IMR-90 (cell line): ENCODE data around the gene EYS. TPM values are rescaled to one million over a fixed set of nuclear protein-coding genes. Genes with fewer than 3 reads are reported as not detected.

ENCODE experiments used
- ATAC-seq: fragments of 200-7000 bp; cut with Tn5 transposase; 2 replicates; pipeline ENCODE4 v1.9.1; 2020; ENCODE audit warnings: low read depth, mild to moderate bottlenecking, moderate library complexity
- BruUV-seq: library from RNA; stranded (reverse); fragments of 400-500 nt; replicated peaks from 2 replicates; lab custom pipeline; 2021; lab: Mats Ljungman, UMichigan
- CTCF ChIA-PET: fragments of 300-600 bp; formaldehyde crosslinking; extraction: SDS; loops from one replicate; lab custom pipeline; 2021; ENCODE audit warnings: antibody characterized with exemption; lab: Yijun Ruan, JAX
- POLR2A ChIA-PET: fragments of 300-600 bp; sonication (Branson Sonifier 250); formaldehyde crosslinking; loops from one replicate; lab custom pipeline; 2022; ENCODE audit warnings: antibody characterized with exemption; ENCODE audit not compliant: unreplicated experiment; lab: Charles Lee
- DNase-seq: peaks from one replicate; pipeline ENCODE4 v3.0.0; 2013
- H2AFZ ChIP-seq: replicated peaks from 2 replicates; pipeline ENCODE3; 2013; ENCODE audit warnings: low read length, mild to moderate bottlenecking; ENCODE audit not compliant: poor library complexity
- H2AK5ac ChIP-seq: 2 replicates; pipeline ENCODE4 v1.6.1; 2013; ENCODE audit warnings: low read depth, low read length, inconsistent platforms
- H2AK9ac ChIP-seq: replicated peaks from 2 replicates; pipeline ENCODE3; 2013; ENCODE audit warnings: mild to moderate bottlenecking, low read depth, low read length, moderate library complexity; ENCODE audit not compliant: poor library complexity
- H2BK120ac ChIP-seq: 2 replicates; pipeline ENCODE4 v1.6.1; 2013; ENCODE audit warnings: low read depth, low read length, inconsistent platforms
- H2BK15ac ChIP-seq: 3 replicates; pipeline ENCODE4 v1.6.1; 2013; ENCODE audit warnings: low read depth, low read length, inconsistent platforms
- H2BK20ac ChIP-seq: 2 replicates; pipeline ENCODE4 v1.6.1; 2013; ENCODE audit warnings: low read depth, mild to moderate bottlenecking, inconsistent platforms, low read length, moderate library complexity
- H2BK5ac ChIP-seq: 2 replicates; pipeline ENCODE4 v1.6.1; 2013; ENCODE audit warnings: mild to moderate bottlenecking, low read depth, low read length, inconsistent platforms; ENCODE audit not compliant: poor library complexity, severe bottlenecking
- H3K14ac ChIP-seq: replicated peaks from 2 replicates; pipeline ENCODE4 v1.6.1; 2013; ENCODE audit warnings: low read depth, low read length, inconsistent platforms
- H3K18ac ChIP-seq: 2 replicates; pipeline ENCODE4 v1.6.1; 2013; ENCODE audit warnings: low read depth, low read length, control low read depth
- H3K23ac ChIP-seq: 2 replicates; pipeline ENCODE4 v1.6.1; 2013; ENCODE audit warnings: low read depth, low read length, inconsistent platforms
- H3K27ac ChIP-seq: 2 replicates; pipeline ENCODE4 v1.5.1; 2013; ENCODE audit warnings: mild to moderate bottlenecking, control low read depth, low read length; ENCODE audit not compliant: insufficient read depth
- H3K27me3 ChIP-seq: 2 replicates; pipeline ENCODE4 v1.6.1; 2013; ENCODE audit warnings: low read length; ENCODE audit not compliant: control insufficient read depth, insufficient read depth
- H3K36me3 ChIP-seq: 2 replicates; pipeline ENCODE4 v1.6.1; 2013; ENCODE audit warnings: low read length, mixed read lengths; ENCODE audit not compliant: control insufficient read depth, insufficient read depth
- H3K4ac ChIP-seq: 2 replicates; pipeline ENCODE4 v1.6.1; 2013; ENCODE audit warnings: low read depth, low read length, inconsistent platforms
- H3K4me1 ChIP-seq: 2 replicates; pipeline ENCODE4 v1.6.1; 2013; ENCODE audit warnings: low read length, mixed read lengths; ENCODE audit not compliant: control insufficient read depth, insufficient read depth
- H3K4me2 ChIP-seq: 2 replicates; pipeline ENCODE4 v1.6.1; 2013; ENCODE audit warnings: low read depth, mild to moderate bottlenecking, control low read depth, low read length, moderate library complexity
- H3K4me3 ChIP-seq: 2 replicates; pipeline ENCODE4 v1.5.1; 2013; ENCODE audit warnings: low read depth, mild to moderate bottlenecking, control low read depth, low read length, moderate library complexity; ENCODE audit not compliant: insufficient read depth
- H3K56ac ChIP-seq: 2 replicates; pipeline ENCODE4 v1.6.1; 2013; ENCODE audit warnings: low read length, inconsistent platforms; ENCODE audit not compliant: insufficient read depth; ENCODE audit errors: extremely low read depth
- H3K79me1 ChIP-seq, 2 experiments: 2 replicates each; pipeline ENCODE4 v1.6.1; 2013; ENCODE audit warnings: low read length in 2 of 2, inconsistent platforms in 1 of 2, low read depth in 1 of 2
- H3K9ac ChIP-seq: 2 replicates; pipeline ENCODE4 v1.6.1; 2013; ENCODE audit warnings: low read depth, low read length, control low read depth
- H3K9me1 ChIP-seq: 2 replicates; pipeline ENCODE4 v1.6.1; 2013; ENCODE audit warnings: low read length, inconsistent platforms; ENCODE audit not compliant: insufficient read depth
- H3K9me3 ChIP-seq: 2 replicates; pipeline ENCODE4 v1.6.1; 2013; ENCODE audit warnings: low read length; ENCODE audit not compliant: control insufficient read depth, insufficient read depth
- H4K20me1 ChIP-seq: 2 replicates; pipeline ENCODE4 v1.6.1; 2013; ENCODE audit warnings: low read length, inconsistent platforms; ENCODE audit not compliant: insufficient read depth
- H4K5ac ChIP-seq: 2 replicates; pipeline ENCODE4 v1.6.1; 2013; ENCODE audit warnings: mild to moderate bottlenecking, low read depth, low read length, control low read depth
- H4K8ac ChIP-seq, 2 experiments: 2 replicates each; pipeline ENCODE4 v1.6.1; 2013; ENCODE audit warnings: low read depth in 2 of 2, low read length in 2 of 2, control low read depth in 1 of 2, inconsistent platforms in 1 of 2
- H4K91ac ChIP-seq: 2 replicates; pipeline ENCODE4 v1.6.1; 2013; ENCODE audit warnings: low read depth, low read length, inconsistent platforms; ENCODE audit not compliant: insufficient read depth
- BHLHE40 ChIP-seq: fragments of 150-350 bp; IDR thresholded peaks from 2 replicates; pipeline ENCODE4 v1.6.1; 2016; ENCODE audit warnings: mild to moderate bottlenecking, low read depth, low read length
- CEBPB ChIP-seq: IDR thresholded peaks from 2 replicates; pipeline ENCODE4 v1.6.1; 2012; ENCODE audit warnings: low read depth, low read length, improper control_type of control experiment
- POLR2A ChIP-seq: IDR thresholded peaks from 2 replicates; pipeline ENCODE4 v1.6.1; 2012; ENCODE audit warnings: mild to moderate bottlenecking, low read depth, low read length
- RFX5 ChIP-seq: IDR thresholded peaks from 2 replicates; pipeline ENCODE4 v1.8.0; 2012; ENCODE audit warnings: low read depth, mild to moderate bottlenecking, low read length, moderate library complexity
- SMC3 ChIP-seq: fragments of 150-350 bp; IDR thresholded peaks from 2 replicates; pipeline ENCODE4 v1.6.1; 2016; ENCODE audit warnings: low read depth, mild to moderate bottlenecking, antibody characterized with exemption, low read length, moderate library complexity
- WGBS, 2 experiments: methylation state at CpG; one replicate each; pipeline versions ENCODE4 v1.1.5 to v1.1.7; 2013; ENCODE audit warnings: missing lambda C conversion rate in 2 of 2; ENCODE audit not compliant: insufficient read length in 1 of 2; ENCODE audit errors: extremely low coverage in 2 of 2; 5-methylcytosine and 5-hydroxymethylcytosine counted together
- dilution Hi-C: fragments of 300-500 bp; cut with HindIII; formaldehyde crosslinking; loops from one replicate; pipeline ENCODE4 v1.14.3; 2018; ENCODE audit warnings: low sequenced_read_pairs; ENCODE audit not compliant: unreplicated experiment
- in situ Hi-C: fragments of 300-500 bp; cut with MboI; formaldehyde crosslinking; loops from 3 replicates; pipeline ENCODE4 v1.14.3; 2019; ENCODE audit warnings: low sequenced_read_pairs, inconsistent platforms, mixed read lengths
- intact Hi-C: fragments of 100-400 bp; cut with micrococcal nuclease; formaldehyde crosslinking; loops from 2 replicates; pipeline ENCODE4 v1.10.0; 2022
- polyA plus RNA-seq, 3 experiments: library from polyadenylated mRNA; depleted of rRNA; stranded (reverse); fragments of >200 nt; gene quantifications; 2 replicates each; pipeline ENCODE4 v1.2.3, GENCODE V29; 2012; ENCODE audit warnings: low replicate concordance in 1 of 3
- total RNA-seq: library from RNA; depleted of rRNA; stranded (reverse); fragments of >200 nt; gene quantifications from 2 replicates; pipeline ENCODE4 v1.2.3, GENCODE V29; 2012

The EYS gene
- total and polyA plus RNA-seq, 2 of the 4 experiments (the other 2 are of a cell fraction) = under 0.01 TPM; not detected in 1

GRCh38 chr6:64874776-64875175 is 832.2 kb downstream of the EYS start:
- no TSS peak for BruUV-seq
- Histone ChIP-seq H3K4ac (no peak overlapping the region), H3K4me2 (no peak overlapping the region), H3K56ac (no peak overlapping the region), H3K14ac (no peak overlapping the region), H2AK9ac (no peak overlapping the region), H3K27me3 (no peaks in the 10 kb centered on the region), H2BK15ac (no peak overlapping the region), H2BK20ac (no peak overlapping the region), H3K79me1 (no peaks in the 10 kb centered on the region), H4K91ac (no peak overlapping the region), H3K18ac (no peak overlapping the region), H4K20me1 (no peaks in the 10 kb centered on the region), H3K9me1 (no peaks in the 10 kb centered on the region), H3K23ac (no peak overlapping the region), H4K5ac (no peak overlapping the region), H3K4me3 (no peak overlapping the region), H3K4me1 (no peaks in the 10 kb centered on the region), H2AFZ (no peak overlapping the region), H3K9me3 (no peaks in the 10 kb centered on the region), H2BK5ac (no peak overlapping the region), H3K36me3 (no peaks in the 10 kb centered on the region), H3K9ac (no peak overlapping the region), H2AK5ac (no peak overlapping the region), H3K27ac (no peak overlapping the region), H4K8ac (no peak overlapping the region), H2BK120ac (no peak overlapping the region)
- peak; percentile 21 for DNase-seq
- CTCF ChIA-PET = no interaction called here
- no CpG with 5 or more reads among the region's 3 CpGs for WGBS, 2 experiments
- POLR2A ChIA-PET = no interaction called here
- in situ Hi-C loops = no loop called here
- intact Hi-C loops = loop anchor here (5.0 kb wide), 1 partner anchor 198 kb away; no protein-coding TSS in a partner anchor
- TF ChIP-seq RFX5 (no peak), BHLHE40 (no peak), CEBPB (no peak), SMC3 (no peak), POLR2A (no peak)
- dilution Hi-C loops = no loop called here
- no peak for ATAC-seq
